Ishikawa (cell line): ENCODE measurements around the gene GRK3.

ENCODE experiments used
- CEBPB ChIP-seq: IDR thresholded peaks from 2 replicates; pipeline ENCODE4 v1.6.1; 2012
- CREB1 ChIP-seq: IDR thresholded peaks from 2 replicates; pipeline ENCODE4 v1.6.1; 2012; ENCODE audit warnings: low read depth
- EGR1 ChIP-seq: IDR thresholded peaks from 2 replicates; pipeline ENCODE4 v1.6.1; 2012
- EP300 ChIP-seq: IDR thresholded peaks from 2 replicates; pipeline ENCODE4 v1.6.1; 2012; ENCODE audit warnings: borderline replicate concordance
- FOXM1 ChIP-seq: IDR thresholded peaks from 2 replicates; pipeline ENCODE4 v1.6.1; 2012; ENCODE audit warnings: low read depth, borderline replicate concordance
- MAX ChIP-seq: IDR thresholded peaks from 2 replicates; pipeline ENCODE4 v1.6.1; 2012
- NFIC ChIP-seq: IDR thresholded peaks from 2 replicates; pipeline ENCODE4 v1.6.1; 2012
- RAD21 ChIP-seq: IDR thresholded peaks from 2 replicates; pipeline ENCODE4 v1.6.1; 2012; ENCODE audit warnings: low read depth
- REST ChIP-seq: IDR thresholded peaks from 2 replicates; pipeline ENCODE4 v1.6.1; 2012; ENCODE audit warnings: low read depth, mild to moderate bottlenecking
- TAF1 ChIP-seq: IDR thresholded peaks from 2 replicates; pipeline ENCODE4 v1.6.1; 2012; ENCODE audit warnings: low read depth, mild to moderate bottlenecking
- TCF12 ChIP-seq: IDR thresholded peaks from 2 replicates; pipeline ENCODE4 v1.6.1; 2012; ENCODE audit warnings: low read depth
- TEAD4 ChIP-seq: IDR thresholded peaks from 2 replicates; pipeline ENCODE4 v1.6.1; 2012
- USF1 ChIP-seq: IDR thresholded peaks from 2 replicates; pipeline ENCODE4 v1.6.1; 2012
- YY1 ChIP-seq: IDR thresholded peaks from 2 replicates; pipeline ENCODE4 v1.6.1; 2012; ENCODE audit warnings: low read depth
- ZBTB7A ChIP-seq: IDR thresholded peaks from 2 replicates; pipeline ENCODE4 v1.6.1; 2012; ENCODE audit warnings: low read depth

GRK3 gene

GRCh38 chr22:25742918-25743708, 178.6 kb downstream of the GRK3 start:
- no peak for TF ChIP-seq TAF1
- TF ChIP-seq FOXM1, result no peak
- no peak for TF ChIP-seq MAX
- TF ChIP-seq ZBTB7A, result no peak
- TF ChIP-seq CREB1, result no peak
- no peak for TF ChIP-seq RAD21
- TF ChIP-seq REST, result no peak
- no peak for TF ChIP-seq TCF12
- no peak for TF ChIP-seq USF1
- no peak for TF ChIP-seq EP300
- TF ChIP-seq TEAD4, result no peak
- TF ChIP-seq EGR1, result no peak

GRCh38 chr22:25744694-25745093, 180.2 kb downstream of the GRK3 start:
- TF ChIP-seq YY1 (no peak), USF1 (no peak), RAD21 (no peak), CEBPB (no peak), EGR1 (no peak), MAX (no peak), REST (no peak), CREB1 (no peak), FOXM1 (no peak), EP300 (no peak), NFIC (no peak)

GRCh38 chr22:25745341-25746011, 181.0 kb downstream of the GRK3 start:
- TF ChIP-seq ZBTB7A, result no peak

- TF ChIP-seq MAX (no peak), EGR1 (no peak), FOXM1 (no peak), CEBPB (no peak), CREB1 (no peak), ZBTB7A (no peak), TEAD4 (no peak), TAF1 (no peak), RAD21 (no peak), TCF12 (no peak), YY1 (no peak), EP300 (no peak), REST (no peak), USF1 (no peak)
These were observed 181.5 kb downstream of the GRK3 start for GRCh38 chr22:25746012-25746373.
